HFFc6 (cell line): Measurements from ENCODE around the gene CUX1. TPM values are rescaled to one million over a fixed set of nuclear protein-coding genes. Genes with fewer than 3 reads are reported as not detected.

ENCODE experiments used
- DNase-seq: peaks from one replicate; pipeline ENCODE4 v3.0.0-alpha.2; 2018
- H3K27ac Mint-ChIP-seq: 2 replicates; pipeline ENCODE4 v1.8.0; 2020; ENCODE audit warnings: mild to moderate bottlenecking, mixed read lengths
- H3K27me3 Mint-ChIP-seq: 2 replicates; pipeline ENCODE4 v1.8.0; 2021; ENCODE audit warnings: mild to moderate bottlenecking, moderate library complexity, mixed read lengths; ENCODE audit not compliant: insufficient read depth
- H3K36me3 Mint-ChIP-seq: 2 replicates; pipeline ENCODE4 v1.8.0; 2021; ENCODE audit warnings: low read depth, mixed read lengths
- H3K4me1 Mint-ChIP-seq: 2 replicates; pipeline ENCODE4 v1.8.0; 2020; ENCODE audit warnings: low read depth, mixed read lengths
- H3K4me3 Mint-ChIP-seq: 2 replicates; pipeline ENCODE4 v1.8.0; 2020; ENCODE audit warnings: mild to moderate bottlenecking, moderate library complexity, mixed read lengths
- H3K9me3 Mint-ChIP-seq: 2 replicates; pipeline ENCODE4 v1.8.0; 2020; ENCODE audit warnings: mild to moderate bottlenecking, mixed read lengths
- total RNA-seq, 6 experiments: library from RNA; stranded (reverse); fragmentation: NEBNext Ultra II Directional; extraction: Animal tissue kit (Norgen Biotek cat#: 25700); gene quantifications; 2 replicates in 1 of 6; 3 replicates in 5 of 6; pipeline ENCODE4 v1.2.3, GENCODE V29; 2021
- TF ChIP-seq, protein P1 (sequence below): fragments of 200-600 bp; sonication (generic); IDR thresholded peaks from 2 replicates; pipeline ENCODE4 v1.5.0; 2021; ENCODE audit warnings: antibody characterized with exemption, mild to moderate bottlenecking

CUX1 gene
- total RNA-seq, 6 experiments from 2014 or later = 46.9 to 64.2 (median 51.6) TPM

DNA sequence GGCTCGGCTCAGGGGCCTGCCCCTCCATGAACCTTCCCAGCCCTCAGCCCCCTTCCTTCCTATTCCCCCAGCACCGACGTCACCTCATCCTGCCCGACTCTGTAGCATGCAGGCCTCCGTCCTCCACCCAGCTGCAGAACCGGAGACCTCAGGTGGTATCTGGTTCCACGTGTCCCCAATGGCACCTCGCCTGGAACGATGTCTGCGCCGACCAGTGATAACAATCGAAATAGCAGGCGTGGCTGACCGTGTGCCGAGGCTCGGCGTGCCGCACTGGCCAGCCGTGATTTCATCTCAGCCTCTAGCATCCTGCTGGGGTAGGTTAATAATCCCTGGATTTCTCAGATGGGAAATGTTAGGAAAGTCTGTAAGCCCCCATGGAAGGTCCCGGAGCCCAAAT is 171.7 kb downstream of the CUX1 start:
- no peaks in the 10 kb centered on the region for H3K4me1 Mint-ChIP-seq
- TF ChIP-seq, protein P1, sequence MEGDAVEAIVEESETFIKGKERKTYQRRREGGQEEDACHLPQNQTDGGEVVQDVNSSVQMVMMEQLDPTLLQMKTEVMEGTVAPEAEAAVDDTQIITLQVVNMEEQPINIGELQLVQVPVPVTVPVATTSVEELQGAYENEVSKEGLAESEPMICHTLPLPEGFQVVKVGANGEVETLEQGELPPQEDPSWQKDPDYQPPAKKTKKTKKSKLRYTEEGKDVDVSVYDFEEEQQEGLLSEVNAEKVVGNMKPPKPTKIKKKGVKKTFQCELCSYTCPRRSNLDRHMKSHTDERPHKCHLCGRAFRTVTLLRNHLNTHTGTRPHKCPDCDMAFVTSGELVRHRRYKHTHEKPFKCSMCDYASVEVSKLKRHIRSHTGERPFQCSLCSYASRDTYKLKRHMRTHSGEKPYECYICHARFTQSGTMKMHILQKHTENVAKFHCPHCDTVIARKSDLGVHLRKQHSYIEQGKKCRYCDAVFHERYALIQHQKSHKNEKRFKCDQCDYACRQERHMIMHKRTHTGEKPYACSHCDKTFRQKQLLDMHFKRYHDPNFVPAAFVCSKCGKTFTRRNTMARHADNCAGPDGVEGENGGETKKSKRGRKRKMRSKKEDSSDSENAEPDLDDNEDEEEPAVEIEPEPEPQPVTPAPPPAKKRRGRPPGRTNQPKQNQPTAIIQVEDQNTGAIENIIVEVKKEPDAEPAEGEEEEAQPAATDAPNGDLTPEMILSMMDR = no peak
- H3K27ac Mint-ChIP-seq = no peak overlapping the region; the same call in 1 of the 2 replicates
- H3K27me3 Mint-ChIP-seq = peaks cover 13% of the 10 kb centered on the region; the same call in 1 of the 2 replicates
- no peaks in the 10 kb centered on the region for H3K9me3 Mint-ChIP-seq
- H3K36me3 Mint-ChIP-seq = no peaks in the 10 kb centered on the region
- H3K4me3 Mint-ChIP-seq = no peak overlapping the region
- no peak for DNase-seq

GRCh38 chr7:101990811-101991418 is 173.5 kb downstream of the CUX1 start:
- no peaks in the 10 kb centered on the region for H3K4me1 Mint-ChIP-seq
- H3K9me3 Mint-ChIP-seq = no peaks in the 10 kb centered on the region
- no peak overlapping the region for H3K27ac Mint-ChIP-seq
- no peaks in the 10 kb centered on the region for H3K36me3 Mint-ChIP-seq
- no peak for DNase-seq
- H3K4me3 Mint-ChIP-seq = no peak overlapping the region
- peaks cover 13% of the 10 kb centered on the region; the same call in 1 of the 2 replicates for H3K27me3 Mint-ChIP-seq
- TF ChIP-seq, protein P1 = no peak

GRCh38 chr7:101991860-101992259 is 174.4 kb downstream of the CUX1 start:
- Mint-ChIP-seq H3K4me1 (no peaks in the 10 kb centered on the region), H3K36me3 (no peaks in the 10 kb centered on the region), H3K4me3 (no peak overlapping the region), H3K27ac (no peak overlapping the region), H3K27me3 (peaks cover 13% of the 10 kb centered on the region), H3K9me3 (no peaks in the 10 kb centered on the region)
- TF ChIP-seq, protein P1 = no peak
- no peak for DNase-seq

GRCh38 chr7:101993311-101993710 is 175.9 kb downstream of the CUX1 start:
- no peak overlapping the region for H3K4me3 Mint-ChIP-seq
- H3K9me3 Mint-ChIP-seq = no peaks in the 10 kb centered on the region
- peaks cover 13% of the 10 kb centered on the region for H3K27me3 Mint-ChIP-seq
- TF ChIP-seq, protein P1 = no peak
- no peaks in the 10 kb centered on the region for H3K4me1 Mint-ChIP-seq
- DNase-seq = no peak
- no peaks in the 10 kb centered on the region for H3K36me3 Mint-ChIP-seq
- H3K27ac Mint-ChIP-seq = no peak overlapping the region

DNA sequence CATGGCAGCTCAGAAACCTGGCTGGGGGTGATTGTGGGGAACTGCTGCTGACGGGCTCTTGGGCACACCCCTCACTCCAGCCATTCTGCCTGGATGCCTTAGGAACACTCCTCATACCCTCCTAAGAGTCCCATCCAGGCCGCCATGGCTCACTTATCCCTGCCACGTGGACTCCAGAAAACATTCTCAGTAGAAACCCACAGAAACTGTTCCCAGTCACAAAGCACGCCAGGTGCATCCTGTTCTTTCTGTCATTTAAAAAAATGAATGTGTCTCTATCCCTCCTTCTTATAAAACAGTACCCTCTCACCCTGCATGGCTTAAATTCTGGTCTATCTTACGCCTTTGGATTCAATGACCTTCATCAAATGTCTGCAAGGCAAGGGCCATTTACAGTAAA is 177.7 kb downstream of the CUX1 start:
- no peaks in the 10 kb centered on the region for H3K36me3 Mint-ChIP-seq
- no peak overlapping the region for H3K4me3 Mint-ChIP-seq
- DNase-seq = no peak
- no peaks in the 10 kb centered on the region for H3K4me1 Mint-ChIP-seq
- H3K27ac Mint-ChIP-seq = no peak overlapping the region
- no peaks in the 10 kb centered on the region for H3K9me3 Mint-ChIP-seq
- H3K27me3 Mint-ChIP-seq = peaks cover 8% of the 10 kb centered on the region
- TF ChIP-seq, protein P1 = no peak
